Activated CD4-positive, alpha-beta T cell treated with anti-CD3 and anti-CD28 coated beads, Interleukin-2, Interleukin-4, amounts not matched to agents 100 ng/mL and 50 ng/mL, durations not matched to agents 16 hours and 8 hours (primary cell): ENCODE data around the gene SLC39A11.
"Not testable (repeated sequence)": the region's sequence is repeated elsewhere in the genome, so short reads cannot be mapped to it uniquely, and the experiment has no call there.

ENCODE experiments used
- DNase-seq: peaks from one replicate; pipeline ENCODE4 v3.0.0-alpha.2; 2020; ENCODE audit warnings: low spot score

Gene SLC39A11

DNA sequence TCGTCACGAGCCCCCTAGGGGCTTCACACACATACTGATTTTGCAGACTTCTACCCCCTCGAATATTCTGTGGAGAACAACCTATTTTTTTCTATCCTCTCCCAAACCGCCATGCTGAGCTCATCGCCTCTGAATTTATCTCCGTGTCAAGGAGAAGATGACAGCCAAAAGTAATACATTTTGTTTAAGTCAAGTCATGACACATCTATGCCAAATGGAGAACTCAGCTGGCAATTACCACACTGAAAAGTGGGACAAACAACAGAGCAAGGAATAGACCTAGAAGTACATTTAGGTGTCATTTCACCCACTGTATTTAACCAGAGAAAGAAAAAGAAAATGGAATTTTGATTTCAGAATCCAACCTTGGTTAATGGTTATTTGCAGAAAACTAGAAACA is 260.2 kb downstream of the SLC39A11 start:
- no peak for DNase-seq

GRCh38 chr17:72829883-72830282 is 262.6 kb downstream of the SLC39A11 start:
- no peak for DNase-seq

DNA sequence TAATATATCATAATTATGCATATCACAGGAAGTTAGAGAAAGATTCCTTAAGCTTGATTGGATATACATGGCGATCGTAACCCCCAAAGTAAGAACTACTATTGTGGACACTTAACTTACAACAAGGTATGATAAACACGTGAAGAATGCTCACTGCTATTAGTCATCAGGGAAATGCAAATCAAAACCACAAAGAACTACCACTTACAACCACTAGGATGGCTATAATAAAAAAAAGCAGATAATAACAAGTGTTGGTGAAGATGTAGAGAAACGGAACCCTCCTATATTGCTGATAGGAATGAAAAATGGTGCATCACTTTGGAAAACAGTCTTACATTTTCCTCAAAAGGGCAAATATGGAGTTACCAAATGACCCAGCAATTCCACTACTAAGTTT is 265.9 kb downstream of the SLC39A11 start:
- DNase-seq = no peak

DNA sequence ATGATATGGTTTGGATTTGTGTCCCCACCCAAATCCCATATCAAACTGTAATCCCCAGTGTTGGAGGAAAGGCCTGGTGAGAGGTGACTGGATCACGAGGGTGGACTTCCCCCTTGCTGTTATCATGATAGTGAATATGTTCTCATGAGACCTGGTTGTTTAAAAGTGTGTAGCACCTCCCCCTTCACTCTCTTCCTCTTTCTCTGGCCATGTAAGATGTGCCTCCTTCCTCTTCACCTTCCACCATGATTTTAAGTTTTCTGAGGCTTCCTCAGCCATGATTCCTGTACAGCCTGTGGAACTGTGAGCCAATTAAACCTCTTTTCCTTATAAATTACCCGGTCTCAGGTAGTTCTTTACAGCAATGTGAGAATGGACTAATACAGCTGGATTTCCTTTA is 266.4 kb downstream of the SLC39A11 start:
- DNase-seq = not testable (repeated sequence)

- DNase-seq = no peak
Observed at GRCh38 chr17:72825218-72825617, 267.3 kb downstream of the SLC39A11 start.

- not testable (repeated sequence) for DNase-seq
Observed at GRCh38 chr17:72824267-72824666, 268.2 kb downstream of the SLC39A11 start.

GRCh38 chr17:72822358-72823023 is 270.0 kb downstream of the SLC39A11 start:
- peak; percentile 21 for DNase-seq

GRCh38 chr17:72816406-72816805 is 276.1 kb downstream of the SLC39A11 start:
- DNase-seq = no peak

- no peak for DNase-seq
Observed at GRCh38 chr17:72813481-72813880, 279.0 kb downstream of the SLC39A11 start.

- DNase-seq = no peak
Observed at GRCh38 chr17:72812823-72813222, 279.7 kb downstream of the SLC39A11 start.

DNA sequence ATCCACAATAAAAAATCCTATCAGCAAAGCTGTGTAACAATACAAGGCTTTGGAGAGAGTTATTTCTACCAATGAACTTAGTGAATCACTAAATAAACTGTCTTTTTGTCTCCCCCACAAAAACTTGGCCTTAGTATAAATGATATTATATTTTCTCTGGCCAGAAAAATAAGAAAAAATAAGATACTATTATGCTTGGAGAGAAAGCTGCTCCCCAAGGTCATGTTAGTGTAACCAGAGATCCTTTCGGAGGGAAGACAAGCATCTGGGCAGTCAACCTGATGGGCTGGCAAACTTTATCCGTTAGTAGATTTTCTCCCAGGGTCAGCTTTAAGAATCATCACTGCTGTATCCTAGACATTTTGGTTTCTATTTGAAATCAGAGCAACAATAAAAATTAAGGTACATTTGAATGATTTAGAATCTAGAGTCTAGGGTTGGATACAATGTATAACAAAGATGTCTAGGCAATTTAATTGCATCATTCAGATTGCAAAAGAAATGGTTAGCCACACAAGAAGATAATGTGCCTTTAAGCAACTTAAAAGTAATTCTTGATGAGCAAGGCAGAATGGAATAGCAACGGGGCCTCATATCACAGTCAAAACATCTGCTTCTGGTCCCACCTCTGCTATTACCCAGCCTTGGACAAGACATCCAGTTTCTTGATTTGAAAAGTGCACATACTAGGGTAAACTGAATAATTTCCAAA is 280.4 kb downstream of the SLC39A11 start:
- DNase-seq = no peak

DNA sequence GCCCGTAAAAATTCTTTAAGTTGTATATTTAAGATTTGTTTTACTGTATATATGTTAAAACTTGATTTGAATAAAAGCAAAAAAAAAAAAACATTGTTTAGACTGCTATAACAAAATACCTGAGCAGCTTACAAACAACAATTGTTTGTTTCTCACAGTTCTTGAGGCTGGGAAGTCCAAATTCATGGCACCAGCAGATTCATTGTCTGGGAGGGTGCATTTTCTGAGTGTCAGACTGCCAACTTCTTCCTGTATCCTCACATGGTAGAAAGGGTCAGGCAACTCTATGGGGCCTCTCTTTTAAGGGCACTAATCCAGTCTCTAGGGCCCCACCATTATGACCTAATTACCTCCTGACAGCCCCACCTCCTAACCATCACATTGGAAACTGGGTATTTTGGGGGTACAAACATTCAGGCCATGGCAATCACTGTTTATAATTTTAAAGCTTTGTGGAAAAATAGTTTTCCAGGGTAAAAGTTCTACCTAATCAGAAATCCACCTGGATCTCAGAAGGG is 281.4 kb downstream of the SLC39A11 start:
- no peak for DNase-seq

DNA sequence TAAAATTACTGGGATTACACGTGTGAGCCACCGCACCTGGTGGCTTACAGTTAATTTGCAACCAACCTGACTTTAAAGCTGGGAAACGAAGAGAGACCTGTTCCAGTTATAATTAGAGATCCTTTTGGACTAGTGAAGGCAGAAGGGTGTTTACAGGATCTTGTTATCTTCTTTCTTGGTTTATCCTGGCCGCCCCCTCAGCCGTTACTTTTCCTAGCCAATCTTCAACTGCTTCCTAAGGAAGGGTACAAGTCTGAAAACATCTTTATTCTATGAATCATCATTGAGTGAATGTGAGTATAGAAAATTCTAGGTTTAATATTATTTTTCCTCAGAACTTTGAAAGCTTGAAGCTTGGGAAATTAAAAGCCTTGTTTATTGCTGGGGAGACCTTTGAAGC is 286.5 kb downstream of the SLC39A11 start:
- DNase-seq = no peak

DNA sequence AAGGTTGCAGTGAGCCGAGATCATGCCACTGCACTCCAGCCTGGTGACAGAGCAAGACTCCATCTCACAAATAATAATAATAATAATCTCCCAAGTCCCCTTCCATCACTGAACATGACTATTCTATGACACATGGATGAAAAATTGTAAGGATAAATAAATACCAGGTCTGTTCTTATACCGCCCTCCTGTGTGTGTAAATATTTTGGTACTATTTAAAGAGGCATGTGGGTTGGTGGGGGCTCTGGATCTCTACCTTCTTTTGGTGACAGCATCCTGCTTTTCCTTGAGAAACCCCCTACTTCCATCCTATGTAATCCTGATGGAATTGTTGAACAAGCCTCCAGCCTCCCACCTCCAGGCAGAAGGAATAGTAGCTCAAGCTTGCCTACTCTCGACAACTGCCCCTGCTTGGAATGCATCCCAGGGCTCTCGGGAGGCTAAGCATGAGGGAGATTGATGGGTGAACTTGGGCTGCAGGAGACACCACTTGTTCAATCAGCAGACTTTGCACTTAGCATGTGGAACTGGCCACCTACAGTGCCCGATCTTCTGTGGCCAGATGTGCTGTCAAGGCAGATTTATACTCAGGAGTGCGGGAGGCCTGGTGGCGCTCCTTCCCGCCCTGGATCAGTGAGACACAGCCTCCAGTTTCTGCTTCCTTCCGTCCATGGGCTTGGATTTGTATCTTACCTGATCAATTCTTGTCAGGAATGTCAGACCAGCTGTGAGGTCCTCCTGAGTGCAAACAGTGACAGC is 287.4 kb downstream of the SLC39A11 start:
- DNase-seq = no peak

GRCh38 chr17:72802726-72803125 is 289.8 kb downstream of the SLC39A11 start:
- DNase-seq = no peak

- no peak for DNase-seq
Observed at GRCh38 chr17:72797142-72797541, 295.3 kb downstream of the SLC39A11 start.

DNA sequence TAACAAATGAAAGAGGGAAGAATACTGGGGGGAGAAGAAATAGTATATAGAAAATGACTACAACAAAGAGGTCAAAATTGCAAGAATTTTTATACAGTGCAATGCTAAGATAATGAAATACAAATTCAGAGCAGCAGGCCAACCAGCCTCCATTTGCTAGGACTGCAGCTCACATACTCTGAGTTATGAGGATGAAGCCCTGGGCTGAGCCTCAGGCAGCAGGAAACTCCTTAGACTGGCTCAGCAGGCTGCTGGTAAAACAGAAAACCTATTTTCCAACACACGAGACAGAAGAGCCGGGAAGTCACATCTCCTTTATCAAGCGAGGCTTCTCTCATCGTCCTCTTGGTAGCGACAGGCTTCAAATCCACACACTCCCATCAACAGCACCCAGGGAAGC is 296.5 kb downstream of the SLC39A11 start:
- no peak for DNase-seq

- no peak for DNase-seq
Observed at GRCh38 chr17:72794152-72794551, 298.3 kb downstream of the SLC39A11 start.

DNA sequence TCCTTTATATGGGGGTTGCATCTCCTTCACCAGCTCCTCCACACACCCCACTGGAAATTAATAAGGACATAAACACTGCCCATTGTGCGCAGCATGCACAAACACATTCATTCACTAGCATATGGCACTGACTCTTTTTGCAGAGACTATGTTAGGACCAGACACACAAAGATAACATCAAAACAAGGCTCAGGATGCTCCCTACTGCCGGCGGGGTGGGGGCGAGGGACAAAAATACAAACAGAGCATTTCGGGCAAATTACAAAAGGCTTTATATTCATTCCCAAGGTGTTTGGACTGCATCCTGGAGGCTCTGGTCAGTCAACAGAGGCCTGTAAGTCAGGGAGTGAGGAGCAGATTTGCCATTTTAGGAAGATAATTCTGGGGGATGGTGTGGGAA is 299.7 kb downstream of the SLC39A11 start:
- DNase-seq = no peak

- no peak for DNase-seq
Observed at GRCh38 chr17:72790190-72790589, 302.3 kb downstream of the SLC39A11 start.

GRCh38 chr17:72789711-72790110 is 302.8 kb downstream of the SLC39A11 start:
- DNase-seq = no peak

DNA sequence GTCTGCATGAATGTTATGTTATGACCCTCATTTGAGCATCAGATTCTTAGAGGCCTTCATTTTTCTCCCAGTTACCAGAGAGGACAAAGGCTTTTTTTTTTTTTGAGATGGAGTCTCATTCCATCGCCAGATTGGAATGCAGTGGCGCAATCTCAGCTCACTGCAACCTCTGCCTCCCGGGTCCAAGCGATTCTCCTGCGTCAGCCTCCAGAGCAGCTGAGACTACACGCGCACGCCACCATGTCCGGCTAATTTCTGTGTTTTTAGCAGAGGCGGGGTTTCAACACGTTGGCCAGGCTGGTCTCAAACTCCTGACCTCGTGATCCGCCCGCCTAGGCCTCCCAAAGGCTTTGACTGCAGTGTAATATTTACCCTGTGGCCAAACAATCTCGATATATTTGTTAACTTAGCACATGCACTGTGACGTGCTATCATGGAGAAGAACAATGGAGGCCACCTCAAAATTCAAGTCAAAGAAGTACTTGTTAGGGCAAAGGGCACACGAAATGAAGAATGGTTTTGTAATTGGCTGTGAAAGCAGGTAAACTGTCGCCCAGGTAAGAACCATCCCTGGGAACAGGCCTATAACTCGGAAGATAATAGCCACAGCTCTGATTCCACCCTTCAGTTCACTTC is 303.4 kb downstream of the SLC39A11 start:
- no peak for DNase-seq
